Activated T-helper 17 cell treated with anti-CD3 and anti-CD28 coated beads, Interleukin-2, amount 50 U/mL, for 72 hours (primary cell): ENCODE measurements around the gene AMZ2. TPM values are rescaled to one million over a fixed set of nuclear protein-coding genes. Genes with fewer than 3 reads are reported as not detected.
A peak's percentile ranks its signal among the peaks of the same experiment; 100 is the strongest.
"Not testable (repeated sequence)": the region's sequence is repeated elsewhere in the genome, so short reads cannot be mapped to it uniquely, and the experiment has no call there.

Experiments
- ATAC-seq: fragments of 150-1000 bp; cut with Tn5 transposase; replicated peaks from 2 replicates; pipeline ENCODE4 v1.10.0; 2021; ENCODE audit warnings: mild to moderate bottlenecking, moderate library complexity
- H3K27ac Mint-ChIP-seq: one replicate; pipeline ENCODE4 v1.8.0; 2022; ENCODE audit warnings: mixed read lengths
- H3K27me3 Mint-ChIP-seq: one replicate; pipeline ENCODE4 v1.8.0; 2022; ENCODE audit warnings: mixed read lengths
- H3K36me3 Mint-ChIP-seq: one replicate; pipeline ENCODE4 v1.8.0; 2022; ENCODE audit warnings: low read depth, mild to moderate bottlenecking, mixed read lengths
- H3K4me1 Mint-ChIP-seq: one replicate; pipeline ENCODE4 v1.8.0; 2022; ENCODE audit warnings: mixed read lengths
- H3K4me3 Mint-ChIP-seq: one replicate; pipeline ENCODE4 v1.8.0; 2022; ENCODE audit warnings: mild to moderate bottlenecking, mixed read lengths
- H3K9me3 Mint-ChIP-seq: one replicate; pipeline ENCODE4 v1.8.0; 2022; ENCODE audit warnings: mixed read lengths
- total RNA-seq, 2 donors: library from RNA; stranded (reverse); gene quantifications; one replicate each; pipeline ENCODE4 v1.2.3, GENCODE V29; 2022

Gene AMZ2
- total RNA-seq, 2 donors from 2014 or later: 100 to 112 TPM

GRCh38 chr17:68231131-68231530, 16.7 kb upstream of the AMZ2 start:
- H3K27ac Mint-ChIP-seq: not testable (repeated sequence)

GRCh38 chr17:68231541-68231940, 16.3 kb upstream of the AMZ2 start:
- Mint-ChIP-seq H3K9me3 (no peaks in the 10 kb centered on the region), H3K27ac (no peak overlapping the region), H3K4me3 (no peak overlapping the region), H3K27me3 (no peaks in the 10 kb centered on the region), H3K36me3 (peaks cover 10% of the 10 kb centered on the region), H3K4me1 (peaks cover 19% of the 10 kb centered on the region)
- no peak for ATAC-seq

More at GRCh38 chr17:68231131-68231530, 16.7 kb upstream of the AMZ2 start:
- not testable (repeated sequence) for H3K9me3 Mint-ChIP-seq, ATAC-seq, H3K27me3 Mint-ChIP-seq, H3K4me3 Mint-ChIP-seq
- Mint-ChIP-seq H3K4me1 (peaks cover 19% of the 10 kb centered on the region), H3K36me3 (peaks cover 10% of the 10 kb centered on the region)

GRCh38 chr17:68232741-68233140, 15.1 kb upstream of the AMZ2 start:
- not testable (repeated sequence) for H3K9me3 Mint-ChIP-seq, H3K36me3 Mint-ChIP-seq, H3K27me3 Mint-ChIP-seq, H3K4me3 Mint-ChIP-seq, H3K27ac Mint-ChIP-seq, ATAC-seq
- H3K4me1 Mint-ChIP-seq: peaks cover 24% of the 10 kb centered on the region

GRCh38 chr17:68234726-68235335, 13.0 kb upstream of the AMZ2 start:
- Mint-ChIP-seq H3K4me1 (peaks cover 29% of the 10 kb centered on the region), H3K27ac (peak overlapping the region; percentile 79), H3K4me3 (peak overlapping the region; percentile 66)
- ATAC-seq: peak; percentile 64
- not testable (repeated sequence) for H3K27me3 Mint-ChIP-seq, H3K9me3 Mint-ChIP-seq, H3K36me3 Mint-ChIP-seq

- H3K27me3 Mint-ChIP-seq, H3K9me3 Mint-ChIP-seq, H3K36me3 Mint-ChIP-seq, ATAC-seq: not testable (repeated sequence)
- peak overlapping the region; percentile 79 for H3K27ac Mint-ChIP-seq
- peak overlapping the region; percentile 66 for H3K4me3 Mint-ChIP-seq
- peaks cover 35% of the 10 kb centered on the region for H3K4me1 Mint-ChIP-seq
Observed at GRCh38 chr17:68235336-68235791, 12.5 kb upstream of the AMZ2 start.

- not testable (repeated sequence) for H3K36me3 Mint-ChIP-seq, H3K27me3 Mint-ChIP-seq, H3K9me3 Mint-ChIP-seq
- H3K4me3 Mint-ChIP-seq: peak overlapping the region; percentile 87
- peaks cover 42% of the 10 kb centered on the region for H3K4me1 Mint-ChIP-seq
- peak overlapping the region; percentile 96 for H3K27ac Mint-ChIP-seq
- peak; percentile 65 for ATAC-seq
Observed at GRCh38 chr17:68237369-68238163, 10.3 kb upstream of the AMZ2 start.

- H3K27me3 Mint-ChIP-seq: no peaks in the 10 kb centered on the region
- peak overlapping the region; percentile 96 for H3K27ac Mint-ChIP-seq
Observed at GRCh38 chr17:68238164-68238870, 9.5 kb upstream of the AMZ2 start.

GRCh38 chr17:68238871-68239253, 9.0 kb upstream of the AMZ2 start:
- H3K36me3 Mint-ChIP-seq: no peaks in the 10 kb centered on the region
- H3K27me3 Mint-ChIP-seq: no peaks in the 10 kb centered on the region

More at GRCh38 chr17:68238164-68238870, 9.5 kb upstream of the AMZ2 start:
- Mint-ChIP-seq H3K4me3 (peak overlapping the region; percentile 87), H3K9me3 (no peaks in the 10 kb centered on the region), H3K4me1 (peaks cover 42% of the 10 kb centered on the region), H3K36me3 (no peaks in the 10 kb centered on the region)
- peak; percentile 53 for ATAC-seq

GRCh38 chr17:68239632-68240366, 8.0 kb upstream of the AMZ2 start:
- Mint-ChIP-seq H3K27me3 (no peaks in the 10 kb centered on the region), H3K4me3 (peak overlapping the region; percentile 87), H3K27ac (peak overlapping the region; percentile 96), H3K4me1 (peaks cover 42% of the 10 kb centered on the region), H3K9me3 (no peaks in the 10 kb centered on the region), H3K36me3 (no peaks in the 10 kb centered on the region)
- ATAC-seq: no peak

More at GRCh38 chr17:68238871-68239253, 9.0 kb upstream of the AMZ2 start:
- Mint-ChIP-seq H3K9me3 (no peaks in the 10 kb centered on the region), H3K4me3 (peak overlapping the region; percentile 87), H3K27ac (peak overlapping the region; percentile 96), H3K4me1 (peaks cover 42% of the 10 kb centered on the region)
- peak; percentile 52 for ATAC-seq

GRCh38 chr17:68246271-68247028, 1.4 kb upstream of the AMZ2 start:
- no peak for ATAC-seq
- Mint-ChIP-seq H3K27me3 (no peaks in the 10 kb centered on the region), H3K4me3 (peak overlapping the region; percentile 91)

GRCh38 chr17:68248199-68248825, 469 bp downstream of the AMZ2 start:
- Mint-ChIP-seq H3K27ac (peak overlapping the region; percentile 98), H3K9me3 (no peaks in the 10 kb centered on the region), H3K4me1 (peaks cover 11% of the 10 kb centered on the region), H3K36me3 (peaks cover 60% of the 10 kb centered on the region), H3K27me3 (no peaks in the 10 kb centered on the region), H3K4me3 (peak overlapping the region; percentile 91)
- ATAC-seq: peak; percentile 53

More at GRCh38 chr17:68246271-68247028, 1.4 kb upstream of the AMZ2 start:
- H3K27ac Mint-ChIP-seq: peak overlapping the region; percentile 98
- no peaks in the 10 kb centered on the region for H3K9me3 Mint-ChIP-seq
- peaks cover 6% of the 10 kb centered on the region for H3K4me1 Mint-ChIP-seq
- H3K36me3 Mint-ChIP-seq: peaks cover 42% of the 10 kb centered on the region

GRCh38 chr17:68248891-68249290, 1.0 kb downstream of the AMZ2 start:
- peaks cover 14% of the 10 kb centered on the region for H3K4me1 Mint-ChIP-seq
- H3K36me3 Mint-ChIP-seq: peaks cover 66% of the 10 kb centered on the region
- peak; percentile 50 for ATAC-seq

GRCh38 chr17:68249354-68249765, 1.5 kb downstream of the AMZ2 start:
- Mint-ChIP-seq H3K4me1 (peaks cover 18% of the 10 kb centered on the region), H3K4me3 (peak overlapping the region; percentile 91), H3K36me3 (peaks cover 71% of the 10 kb centered on the region), H3K27me3 (no peaks in the 10 kb centered on the region), H3K9me3 (no peaks in the 10 kb centered on the region), H3K27ac (peak overlapping the region; percentile 98)
- no peak for ATAC-seq

More at GRCh38 chr17:68248891-68249290, 1.0 kb downstream of the AMZ2 start:
- Mint-ChIP-seq H3K9me3 (no peaks in the 10 kb centered on the region), H3K27me3 (no peaks in the 10 kb centered on the region), H3K4me3 (peak overlapping the region; percentile 91), H3K27ac (peak overlapping the region; percentile 98)
